Fibroblast of lung (primary cell): ENCODE results near the gene ACOXL.

Experiments used
- EZH2 ChIP-seq: IDR thresholded peaks from 2 replicates; pipeline ENCODE4 v1.5.1; 2012; ENCODE audit warnings: low read length, control low read depth, mild to moderate bottlenecking; ENCODE audit errors: missing control alignments
- TF ChIP-seq, protein P1 (sequence below), 2 donors: IDR thresholded peaks in 1 of 2; conservative IDR thresholded peaks in 1 of 2; 1 replicate in 1 of 2; 2 replicates in 1 of 2; pipeline ENCODE4 v1.5.1; 2011 to 2012; ENCODE audit warnings: low read length in 2 of 2, control low read depth in 1 of 2, inconsistent platforms in 1 of 2, low read depth in 1 of 2, mild to moderate bottlenecking in 1 of 2

GRCh38 chr2:111058264-111058663 is 325.9 kb downstream of the ACOXL start:
- TF ChIP-seq, protein P1, sequence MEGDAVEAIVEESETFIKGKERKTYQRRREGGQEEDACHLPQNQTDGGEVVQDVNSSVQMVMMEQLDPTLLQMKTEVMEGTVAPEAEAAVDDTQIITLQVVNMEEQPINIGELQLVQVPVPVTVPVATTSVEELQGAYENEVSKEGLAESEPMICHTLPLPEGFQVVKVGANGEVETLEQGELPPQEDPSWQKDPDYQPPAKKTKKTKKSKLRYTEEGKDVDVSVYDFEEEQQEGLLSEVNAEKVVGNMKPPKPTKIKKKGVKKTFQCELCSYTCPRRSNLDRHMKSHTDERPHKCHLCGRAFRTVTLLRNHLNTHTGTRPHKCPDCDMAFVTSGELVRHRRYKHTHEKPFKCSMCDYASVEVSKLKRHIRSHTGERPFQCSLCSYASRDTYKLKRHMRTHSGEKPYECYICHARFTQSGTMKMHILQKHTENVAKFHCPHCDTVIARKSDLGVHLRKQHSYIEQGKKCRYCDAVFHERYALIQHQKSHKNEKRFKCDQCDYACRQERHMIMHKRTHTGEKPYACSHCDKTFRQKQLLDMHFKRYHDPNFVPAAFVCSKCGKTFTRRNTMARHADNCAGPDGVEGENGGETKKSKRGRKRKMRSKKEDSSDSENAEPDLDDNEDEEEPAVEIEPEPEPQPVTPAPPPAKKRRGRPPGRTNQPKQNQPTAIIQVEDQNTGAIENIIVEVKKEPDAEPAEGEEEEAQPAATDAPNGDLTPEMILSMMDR (conservative IDR thresholded peaks at IDR 0.05 in 1 of 2, IDR thresholded peaks at IDR 0.05 in 1 of 2; ENCODE audit: low read depth in 1 of 2, low read length in 2 of 2) = no peak
- TF ChIP-seq EZH2 = no peak
